GM18870 (cell line): Measurements from ENCODE around the gene ETS1.

Experiments used
- ATAC-seq: cut with Tn5 transposase; IDR thresholded peaks from one replicate; pipeline ENCODE4 v1.9.1; 2021; ENCODE audit warnings: moderate library complexity; ENCODE audit not compliant: unreplicated experiment

ETS1 gene, protein sequence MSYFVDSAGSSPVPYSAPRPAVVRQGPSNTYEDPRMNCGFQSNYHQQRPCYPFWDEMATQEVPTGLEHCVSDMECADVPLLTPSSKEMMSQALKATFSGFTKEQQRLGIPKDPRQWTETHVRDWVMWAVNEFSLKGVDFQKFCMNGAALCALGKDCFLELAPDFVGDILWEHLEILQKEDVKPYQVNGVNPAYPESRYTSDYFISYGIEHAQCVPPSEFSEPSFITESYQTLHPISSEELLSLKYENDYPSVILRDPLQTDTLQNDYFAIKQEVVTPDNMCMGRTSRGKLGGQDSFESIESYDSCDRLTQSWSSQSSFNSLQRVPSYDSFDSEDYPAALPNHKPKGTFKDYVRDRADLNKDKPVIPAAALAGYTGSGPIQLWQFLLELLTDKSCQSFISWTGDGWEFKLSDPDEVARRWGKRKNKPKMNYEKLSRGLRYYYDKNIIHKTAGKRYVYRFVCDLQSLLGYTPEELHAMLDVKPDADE

DNA sequence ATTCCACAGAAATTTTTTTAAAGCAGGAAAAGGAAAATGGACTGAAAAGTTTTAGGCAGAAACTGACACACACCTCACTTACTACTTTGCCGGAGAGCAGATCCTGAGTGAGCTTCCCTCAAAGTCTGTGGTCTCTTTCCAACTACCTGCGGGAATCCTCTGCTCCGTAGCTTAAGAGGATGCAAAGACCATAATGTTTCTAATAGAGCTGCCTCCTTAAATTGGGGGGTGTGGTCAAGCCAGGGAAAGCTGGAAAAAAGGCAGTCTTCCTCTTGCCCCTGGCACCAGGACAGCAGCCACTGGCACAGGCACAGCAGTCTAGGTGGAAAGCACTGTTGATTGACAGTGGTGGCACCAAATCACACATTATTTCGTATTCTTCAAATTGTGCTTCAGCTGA, at the start of gene ETS1:
TSS of gene ETS1 (minus strand) at position 144 of the 400 bp plus-strand sequence. CDS start 14,428 bp downstream, outside the sequence.
- ATAC-seq: no peak

DNA sequence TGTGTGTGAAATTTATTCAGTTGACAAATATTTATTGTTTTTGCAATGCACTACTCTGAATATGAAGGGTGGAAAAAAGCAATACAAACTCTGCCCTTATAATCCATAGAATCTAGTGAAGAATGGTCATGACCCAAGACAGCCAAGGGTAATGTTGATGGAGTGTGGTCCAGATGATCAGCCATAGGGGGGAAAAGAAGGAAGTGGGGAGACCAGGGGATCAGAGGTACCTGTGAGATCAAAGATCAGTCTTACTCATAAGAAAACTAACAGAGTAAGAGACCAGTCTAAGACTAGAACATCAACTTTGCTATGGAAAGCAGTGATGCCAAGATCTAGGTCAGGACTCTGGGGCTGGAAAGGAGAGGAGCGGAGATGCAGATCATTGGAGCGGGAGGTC, 47.0 kb upstream of the ETS1 start:
- ATAC-seq: no peak

DNA sequence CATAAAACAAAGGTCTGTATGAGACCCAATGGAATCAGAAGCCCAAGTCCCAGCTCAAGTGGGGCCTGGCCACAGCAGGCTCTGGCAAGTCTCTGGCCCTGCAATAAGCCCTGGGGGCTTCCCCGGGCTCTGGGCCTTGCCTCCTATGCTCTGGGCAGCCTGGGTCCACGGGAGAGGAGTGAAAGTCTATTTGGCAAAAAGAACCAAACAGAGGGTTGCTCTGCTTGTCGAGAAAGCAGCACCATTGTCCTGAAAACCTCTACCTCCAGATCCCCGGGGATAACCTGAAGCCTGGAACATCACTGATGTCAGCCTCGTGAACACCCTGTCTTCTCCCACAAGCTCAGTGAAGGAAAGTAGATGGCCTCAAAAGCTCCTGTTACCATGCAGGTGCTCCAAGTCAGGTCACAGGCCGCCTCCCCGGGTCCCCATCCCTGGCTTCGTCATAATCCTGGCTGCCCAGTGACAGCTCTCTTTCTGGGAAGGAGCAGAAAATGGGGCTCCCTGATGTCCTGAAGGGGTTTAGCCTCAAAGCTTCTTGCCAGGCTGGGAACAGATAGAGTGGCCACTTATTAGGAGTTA, 46.1 kb upstream of the ETS1 start:
- no peak for ATAC-seq

DNA sequence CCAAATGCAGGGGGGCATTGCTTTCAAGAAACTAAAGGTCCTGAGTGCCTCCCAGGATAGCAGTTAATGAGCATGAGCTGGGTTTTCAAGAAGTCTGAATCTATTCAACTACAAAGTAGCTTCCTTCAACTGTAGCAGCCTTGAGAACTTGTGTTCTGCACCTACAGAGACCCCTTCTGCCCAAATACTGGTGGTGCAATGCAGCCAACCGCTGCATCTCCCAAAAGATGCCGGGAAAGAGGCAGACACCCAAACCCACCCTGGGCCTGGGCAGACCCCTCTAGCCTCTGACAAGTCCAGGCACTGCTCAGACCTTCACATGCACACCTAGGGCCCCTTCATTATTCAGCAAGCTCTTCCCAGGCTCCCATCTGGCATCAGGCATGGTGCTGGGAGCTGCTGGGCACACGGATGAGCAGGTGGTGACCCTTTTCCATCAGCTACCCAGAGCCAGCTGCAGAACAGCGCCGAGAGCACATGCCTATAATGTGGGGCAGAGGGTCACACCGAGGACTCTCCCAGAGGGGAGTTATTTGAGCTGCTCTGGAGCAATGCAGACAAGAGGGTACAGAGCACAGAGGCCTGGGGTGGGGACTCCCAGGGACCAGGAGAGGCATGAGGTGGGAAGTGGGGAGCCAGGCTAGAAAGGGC, 44.9 kb upstream of the ETS1 start:
- no peak for ATAC-seq

DNA sequence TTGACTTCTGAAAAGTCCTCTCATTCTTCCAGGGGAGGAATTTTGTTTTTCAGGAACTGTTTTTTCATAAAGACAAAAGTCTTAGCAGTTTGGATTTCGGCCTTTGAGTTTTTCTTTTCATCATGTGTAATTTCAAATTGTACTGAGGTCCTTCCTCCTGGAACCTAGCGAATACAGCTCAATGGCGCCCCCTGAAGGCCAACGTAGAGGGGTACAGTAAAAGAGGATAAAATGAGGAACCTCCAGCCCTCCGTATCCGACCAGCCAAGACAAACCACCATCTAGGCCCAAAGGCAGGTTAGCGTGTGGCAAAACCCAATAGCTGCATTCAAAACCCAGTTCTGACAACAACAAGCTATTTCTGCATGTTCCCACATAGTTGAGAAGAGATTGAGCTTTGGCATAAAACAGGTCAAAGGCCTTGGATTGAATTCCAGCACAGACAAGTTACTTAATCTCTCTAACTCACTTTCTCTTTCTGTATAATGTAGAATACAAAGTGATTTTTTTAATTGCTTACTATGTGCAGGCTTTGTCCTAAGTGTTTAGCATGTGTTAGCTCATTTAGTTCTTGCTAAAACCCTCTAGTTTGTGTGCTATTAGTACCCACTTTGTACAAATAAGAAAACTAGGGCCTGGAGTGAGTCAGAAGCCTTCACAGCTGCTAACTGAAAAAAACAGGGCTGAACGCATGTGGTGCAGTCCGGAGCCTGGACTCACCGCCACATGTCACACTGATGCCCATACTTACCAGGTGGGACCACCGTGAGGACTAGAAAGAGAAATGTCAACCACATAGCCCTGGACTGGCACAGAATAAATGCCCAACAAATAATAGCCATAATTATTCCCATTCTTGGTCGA, 43.2 kb upstream of the ETS1 start:
- peak; percentile 59 for ATAC-seq

DNA sequence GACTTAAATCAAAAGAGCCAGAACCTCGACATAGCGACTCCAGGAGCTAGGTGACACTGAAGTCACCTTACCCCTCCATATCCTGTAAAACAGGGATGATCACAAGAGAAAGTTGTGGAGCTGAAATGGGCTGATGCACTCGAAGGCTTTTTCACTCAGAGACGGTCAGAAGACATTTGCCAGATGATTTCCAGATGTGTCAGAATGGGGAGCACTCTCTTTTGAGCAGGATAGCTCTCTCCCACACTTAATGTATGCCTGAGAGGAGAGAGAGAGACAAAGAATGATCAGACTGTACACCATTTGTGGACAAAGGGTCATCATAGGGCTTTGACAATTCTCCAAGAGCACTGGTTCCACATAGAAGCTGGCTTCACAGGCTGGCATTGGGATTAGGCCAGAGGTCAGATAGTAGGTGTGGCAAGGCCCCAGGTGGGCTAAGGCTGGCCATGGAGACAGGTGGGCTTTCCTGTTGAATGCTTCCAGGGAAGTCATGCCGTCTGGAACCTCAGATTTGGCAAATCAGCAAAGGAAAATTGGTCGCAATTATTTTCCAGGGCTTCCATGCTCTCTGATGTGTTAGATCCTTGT, 42.3 kb upstream of the ETS1 start:
- ATAC-seq: no peak

DNA sequence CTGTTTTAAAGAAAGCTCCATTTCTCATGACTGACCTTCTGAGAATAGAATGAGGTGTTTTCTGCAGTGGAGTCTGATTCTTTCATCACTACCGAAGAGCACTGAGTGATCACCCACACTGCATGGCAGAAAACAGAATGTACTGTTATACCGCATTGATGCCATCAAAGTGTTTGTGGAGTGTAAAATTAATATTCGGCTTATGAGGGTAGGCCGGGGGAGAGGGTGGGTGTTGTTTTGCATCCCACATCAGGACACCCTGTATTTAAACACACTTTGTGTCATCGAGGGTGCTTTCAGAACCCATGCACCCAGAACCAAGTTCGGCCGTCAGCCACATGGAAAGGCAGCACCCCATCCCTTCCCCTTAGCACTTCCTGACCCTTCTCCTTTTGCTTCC, 41.3 kb upstream of the ETS1 start:
- peak; percentile 27 for ATAC-seq

DNA sequence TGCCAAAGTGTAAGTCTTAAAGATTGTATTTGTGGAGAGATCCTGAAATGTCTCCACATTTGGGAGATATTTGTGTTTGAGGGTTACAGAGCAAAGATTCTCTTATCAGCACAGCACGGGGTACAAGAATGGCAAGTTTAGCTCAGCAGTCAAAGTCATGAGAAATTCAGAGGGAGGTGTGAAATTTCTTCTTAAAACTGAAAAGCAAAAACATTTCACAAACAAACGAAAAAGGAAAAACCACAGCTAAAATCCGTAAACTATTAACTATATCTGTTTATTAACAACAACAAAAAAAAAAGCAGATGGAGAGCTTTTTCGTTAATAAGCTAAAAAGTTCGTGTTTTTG, 40.9 kb upstream of the ETS1 start:
- ATAC-seq: peak; percentile 25

DNA sequence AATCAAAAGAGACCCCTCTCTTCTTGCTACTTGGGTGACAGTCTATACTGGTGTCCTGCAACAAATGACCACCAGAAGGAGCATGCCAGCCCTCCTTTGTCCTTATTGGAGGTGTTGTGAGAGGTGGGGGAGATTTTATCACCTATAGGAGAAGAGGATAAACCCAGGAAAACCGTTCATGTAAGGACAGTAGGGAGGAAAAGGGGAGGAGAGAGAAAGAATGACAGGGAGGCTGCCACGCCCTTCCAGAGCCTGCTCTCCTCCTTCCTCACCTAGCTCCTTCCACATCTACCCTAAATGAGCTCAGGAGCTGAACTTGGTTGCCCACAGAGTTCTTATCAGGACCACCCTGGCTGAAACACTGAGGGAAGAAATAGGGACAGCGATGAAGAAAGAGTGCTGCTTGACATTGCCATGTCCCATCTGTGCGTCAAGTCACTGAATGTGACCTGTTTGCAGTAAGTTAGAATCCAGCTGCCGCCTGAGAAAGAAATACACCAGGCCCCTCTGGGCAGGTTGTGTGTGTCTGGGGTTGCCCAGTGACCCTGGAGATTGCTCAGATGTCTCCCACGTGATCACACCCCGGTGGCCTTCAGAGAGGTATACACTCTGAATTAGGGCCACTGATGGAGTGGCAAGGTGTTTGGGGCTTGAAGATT, 40.4 kb upstream of the ETS1 start:
- ATAC-seq: peak; percentile 38

DNA sequence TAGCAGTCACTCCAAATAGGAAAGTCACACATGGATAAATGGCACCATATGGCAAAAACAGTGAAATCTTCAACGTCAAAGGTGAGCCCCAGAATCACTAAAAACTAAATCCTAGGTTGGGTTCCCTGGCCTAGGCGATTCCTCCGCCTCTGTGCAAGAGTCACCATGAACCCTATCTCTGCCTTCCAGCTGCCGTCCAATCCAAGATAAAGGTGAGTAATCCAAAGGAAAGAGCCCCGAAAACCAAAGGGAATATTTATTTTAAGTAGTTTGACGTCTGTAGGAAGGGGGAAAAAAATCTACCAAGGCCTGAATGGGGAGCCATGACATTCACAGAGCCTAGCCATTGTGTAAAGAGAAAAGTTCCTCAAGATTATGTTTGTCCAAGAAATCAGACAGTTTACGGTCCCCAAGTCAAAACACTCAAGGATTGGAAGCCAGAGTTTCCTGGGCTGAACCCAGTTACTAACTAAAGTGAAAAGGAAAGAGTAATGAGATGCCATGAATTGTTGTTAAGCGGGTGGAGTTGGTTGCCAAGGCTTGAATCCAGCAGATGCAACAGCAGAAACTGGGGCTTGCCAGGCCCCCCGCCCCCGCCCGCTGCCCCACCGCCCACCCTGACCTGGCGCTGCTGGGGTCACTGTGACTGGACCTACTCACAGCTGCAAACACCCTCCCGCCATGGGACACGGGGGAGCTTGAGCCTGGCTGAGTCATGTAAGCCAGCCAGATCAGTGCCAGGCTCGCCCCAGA, 39.7 kb upstream of the ETS1 start:
- no peak for ATAC-seq

DNA sequence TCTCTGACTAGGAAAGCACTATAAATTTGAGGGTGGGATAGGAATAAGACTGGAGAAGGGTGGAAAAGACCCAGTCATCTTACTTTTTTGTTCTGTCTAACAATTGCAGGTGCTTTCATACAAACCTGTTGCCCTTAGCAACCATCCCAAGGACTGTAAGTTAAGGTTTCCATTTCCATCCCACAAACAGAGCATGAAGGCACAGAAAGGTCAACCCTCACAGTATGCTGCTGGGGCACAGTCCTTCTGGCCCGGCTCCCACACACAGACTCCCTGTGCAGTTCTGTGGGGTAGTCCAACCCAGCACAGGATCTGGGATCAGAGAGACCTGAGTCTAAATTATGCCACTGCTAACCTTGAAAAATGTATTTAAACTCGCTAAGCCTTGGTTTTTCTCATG, 38.4 kb upstream of the ETS1 start:
- no peak for ATAC-seq

DNA sequence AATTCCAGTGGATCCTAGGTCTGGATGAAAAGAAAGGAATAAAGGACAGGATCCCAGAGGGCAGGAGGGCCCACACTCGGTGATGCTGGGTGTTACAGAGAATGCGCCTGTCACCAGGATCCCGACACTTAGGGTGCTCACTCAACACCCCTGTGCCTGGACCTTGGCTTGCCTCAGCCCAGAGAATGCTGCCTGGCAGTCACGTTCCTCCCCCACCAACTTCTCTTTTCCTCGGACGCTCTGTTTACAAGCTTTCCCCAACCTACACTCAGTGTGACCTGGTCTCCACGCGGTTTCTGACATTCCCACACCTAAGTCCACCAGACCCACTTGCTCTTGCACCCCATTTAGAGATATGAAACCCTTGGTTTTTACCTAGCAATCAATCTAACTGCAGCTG, 38.0 kb upstream of the ETS1 start:
- ATAC-seq: no peak

DNA sequence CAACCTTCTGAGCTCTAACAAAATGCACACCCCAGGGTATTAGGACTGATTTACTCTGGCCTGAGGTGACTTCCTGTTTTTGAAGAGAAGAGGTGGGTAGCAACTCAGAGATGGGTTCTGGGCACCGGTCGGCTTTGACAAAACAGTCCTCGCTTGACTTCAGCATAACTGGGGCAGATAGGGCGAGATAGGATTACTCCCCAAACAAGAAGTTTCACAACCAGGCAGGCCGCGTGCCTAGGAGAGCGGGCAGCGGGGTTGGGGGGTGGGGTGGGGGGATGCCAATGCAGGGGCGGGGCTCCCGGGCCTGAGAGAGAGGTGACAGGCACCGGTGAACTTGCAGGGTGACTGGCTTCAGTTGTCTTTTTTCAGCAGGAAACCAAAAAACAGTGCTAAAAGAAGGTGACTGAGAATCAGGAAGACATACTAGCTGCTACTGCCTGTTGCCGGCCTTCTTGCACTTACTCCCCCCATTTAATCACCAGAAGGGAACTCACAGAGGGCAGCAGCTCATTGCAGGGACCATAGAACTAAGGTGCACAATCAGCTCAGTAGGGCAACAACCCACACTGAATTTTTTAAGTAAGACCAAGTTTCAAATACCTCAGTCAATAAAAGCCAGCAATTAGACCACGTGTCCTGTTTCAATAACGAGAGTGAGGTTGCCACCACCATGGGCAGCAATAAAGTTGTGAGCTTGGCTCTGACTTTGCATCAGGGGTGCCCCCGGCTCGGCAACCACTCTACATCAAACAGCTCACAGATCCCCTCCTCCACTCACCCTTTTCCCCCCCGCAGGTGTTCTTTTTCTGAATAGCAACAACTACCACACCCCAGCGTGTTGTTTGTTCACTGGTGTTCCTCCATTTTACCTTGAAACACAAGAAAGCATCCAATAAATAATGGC, 37.2 kb upstream of the ETS1 start:
- peak; percentile 29 for ATAC-seq

DNA sequence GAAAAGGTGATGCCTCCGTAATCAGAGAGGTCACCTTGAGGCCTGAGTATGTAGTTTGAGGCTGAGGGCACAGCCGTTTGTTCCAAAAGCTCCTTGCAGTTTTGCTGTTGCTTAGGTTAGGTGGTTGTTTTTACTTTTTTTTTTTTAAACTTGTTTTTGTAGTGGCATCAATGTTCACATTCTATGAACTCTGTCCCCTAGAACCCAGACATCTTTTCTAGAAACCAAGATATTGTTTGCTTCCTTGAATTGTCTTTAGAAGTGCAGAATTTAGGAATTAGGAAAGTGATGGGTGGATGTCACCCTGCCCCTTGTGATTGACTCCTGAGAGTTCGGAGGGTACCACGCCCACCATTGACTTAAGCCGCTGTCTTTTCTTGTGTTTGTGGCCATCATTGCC, 35.7 kb upstream of the ETS1 start:
- ATAC-seq: no peak

DNA sequence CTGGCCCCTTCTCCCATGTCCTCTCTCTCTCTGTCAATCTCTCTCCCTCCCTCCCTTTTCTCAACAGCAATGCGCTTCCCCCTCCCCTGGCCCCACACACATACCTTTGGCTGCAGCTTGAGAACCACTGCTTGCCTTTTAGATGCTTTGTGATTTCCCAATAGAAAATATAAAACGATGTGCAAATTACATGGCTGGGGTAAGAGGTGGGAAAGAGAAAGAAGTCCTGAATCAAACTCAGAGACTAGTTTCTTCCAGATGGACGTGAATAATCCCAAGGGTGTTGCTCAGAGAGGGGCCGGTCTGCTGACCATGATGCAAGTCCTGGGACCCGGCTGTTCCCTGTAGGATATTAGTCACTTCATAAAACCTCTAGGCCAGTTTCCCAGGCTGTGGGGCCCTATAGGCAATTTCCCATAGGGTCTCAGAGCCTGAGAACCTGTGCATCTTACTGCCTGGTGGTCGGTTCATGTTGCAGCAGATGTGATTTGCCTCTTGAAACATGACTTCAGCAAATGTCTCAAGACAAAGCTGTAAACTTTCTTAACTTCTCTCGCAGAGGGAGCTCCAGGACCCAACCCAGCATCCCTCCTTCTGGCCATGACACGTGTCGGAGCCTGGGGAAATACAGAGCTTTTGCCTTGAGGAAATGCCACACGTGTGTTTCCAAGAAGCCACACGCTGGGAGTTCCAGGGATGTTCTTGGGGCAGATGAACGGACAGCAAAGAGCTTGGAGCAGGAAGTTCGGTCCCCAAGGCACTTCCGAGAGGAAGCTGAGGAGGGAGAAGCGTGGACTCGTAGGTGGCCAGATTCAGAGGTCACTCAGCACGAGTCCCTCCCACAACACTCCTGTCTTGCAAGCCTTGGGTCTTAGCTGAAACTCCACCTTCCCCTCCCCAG, 34.5 kb upstream of the ETS1 start:
- no peak for ATAC-seq

DNA sequence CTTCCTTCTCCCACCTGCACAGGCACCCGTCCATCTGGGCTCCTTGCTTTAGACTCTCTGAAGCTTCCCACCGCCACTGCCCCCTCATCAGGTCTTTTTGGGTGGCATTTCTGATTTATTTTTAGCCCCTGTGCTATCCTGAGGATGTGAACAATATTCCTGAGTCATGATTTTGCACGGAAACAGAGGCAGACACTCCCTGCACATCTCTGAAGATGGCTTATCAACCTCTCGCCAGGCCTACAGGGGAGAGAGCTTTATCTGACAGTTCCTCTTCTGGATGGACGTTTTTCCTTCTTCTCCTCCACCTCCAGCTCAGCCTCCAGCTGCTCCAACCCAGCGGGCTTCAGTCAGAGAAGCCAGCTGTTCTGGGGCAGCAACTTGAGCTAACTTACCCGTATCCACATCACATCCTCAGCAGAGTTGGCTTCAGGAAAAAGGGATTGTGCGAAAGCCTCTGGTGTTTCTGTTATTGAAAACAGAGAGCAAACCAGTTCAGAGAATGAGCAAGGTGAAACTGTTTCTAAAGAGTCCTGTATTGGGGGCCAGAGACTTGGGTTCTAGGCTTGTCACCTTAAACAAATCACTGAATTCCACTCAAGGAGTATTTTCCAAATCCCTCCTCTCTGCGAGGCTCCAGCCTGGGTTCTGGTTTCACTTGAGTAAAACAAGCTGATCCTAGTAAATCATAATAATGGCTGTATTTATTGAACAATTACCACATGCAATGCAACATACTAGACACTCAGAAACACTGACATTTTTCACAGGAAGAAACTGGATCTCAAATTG, 33.1 kb upstream of the ETS1 start:
- ATAC-seq: no peak
